H1 (cell line): ENCODE measurements around the gene KCTD16.

Experiments
- BRCA1 ChIP-seq: IDR thresholded peaks from 2 replicates; pipeline ENCODE4 v1.6.1; 2012; ENCODE audit warnings: low read depth, low read length, improper control_type of control experiment
- CEBPB ChIP-seq: IDR thresholded peaks from 2 replicates; pipeline ENCODE4 v1.6.1; 2012; ENCODE audit warnings: low read depth, low read length
- EZH2 ChIP-seq: fragments of 200-600 bp; sonication (generic); IDR thresholded peaks from 2 replicates; pipeline ENCODE4 v1.7.1; 2012; ENCODE audit warnings: low read depth, mild to moderate bottlenecking, moderate library complexity, low read length, inconsistent platforms; ENCODE audit not compliant: severe bottlenecking
- HDAC2 ChIP-seq, 2 experiments: fragments of 300-600 bp in 1 of 2; sonication (generic) in 1 of 2; IDR thresholded peaks; 2 replicates each; pipeline ENCODE4 v1.6.1; 2011 to 2012; ENCODE audit warnings: low read depth in 2 of 2, low read length in 2 of 2, mild to moderate bottlenecking in 2 of 2, moderate library complexity in 2 of 2, borderline replicate concordance in 1 of 2, inconsistent platforms in 1 of 2
- KDM1A ChIP-seq: fragments of 200-600, 300-600 bp; sonication (generic); IDR thresholded peaks from 2 replicates; pipeline ENCODE4 v1.7.1; 2016; ENCODE audit warnings: mild to moderate bottlenecking, low read length, borderline replicate concordance
- KDM4A ChIP-seq: IDR thresholded peaks from one replicate; pipeline ENCODE4 v1.7.1; 2012; ENCODE audit warnings: low read depth, mild to moderate bottlenecking, moderate library complexity, low read length, inconsistent platforms; ENCODE audit not compliant: severe bottlenecking
- POLR2A ChIP-seq, 2 experiments: IDR thresholded peaks; 1 replicate in 1 of 2; 2 replicates in 1 of 2; pipeline ENCODE4 v1.6.1; 2011; ENCODE audit warnings: low read depth in 2 of 2, low read length in 2 of 2, mild to moderate bottlenecking in 2 of 2; ENCODE audit errors: control extremely low read depth in 1 of 2
- POLR2AphosphoS5 ChIP-seq: IDR thresholded peaks from 2 replicates; pipeline ENCODE4 v1.6.1; 2011; ENCODE audit warnings: low read depth, low read length
- RAD21 ChIP-seq, 2 experiments: IDR thresholded peaks in 1 of 2; conservative IDR thresholded peaks in 1 of 2; 2 replicates each; pipeline ENCODE4 v1.6.1; 2011; ENCODE audit warnings: low read depth in 2 of 2, low read length in 2 of 2, improper control_type of control experiment in 1 of 2, inconsistent platforms in 1 of 2, mild to moderate bottlenecking in 1 of 2, moderate library complexity in 1 of 2
- SP4 ChIP-seq: IDR thresholded peaks from 2 replicates; pipeline ENCODE4 v1.6.1; 2012; ENCODE audit warnings: low read length, inconsistent platforms
- SRF ChIP-seq: IDR thresholded peaks from 2 replicates; pipeline ENCODE4 v1.6.1; 2011; ENCODE audit warnings: mild to moderate bottlenecking, low read depth, low read length, moderate library complexity
- ZNF274 ChIP-seq: IDR thresholded peaks from 2 replicates; pipeline ENCODE4 v1.7.0; 2012; ENCODE audit warnings: low read length, borderline replicate concordance; ENCODE audit errors: extremely low read depth
- TF ChIP-seq, protein P1 (sequence below), 3 experiments: IDR thresholded peaks; 1 replicate in 2 of 3; 2 replicates in 1 of 3; pipeline versions ENCODE4 v1.5.1 to v1.6.1; 2011; ENCODE audit warnings: low read length in 3 of 3, mild to moderate bottlenecking in 3 of 3, inconsistent platforms in 2 of 3, low read depth in 1 of 3, moderate library complexity in 1 of 3; ENCODE audit not compliant: insufficient read depth in 1 of 3; ENCODE audit errors: control extremely low read depth in 1 of 3
- TF ChIP-seq, protein P2 (sequence below): IDR thresholded peaks from 2 replicates; pipeline ENCODE4 v1.6.1; 2012; ENCODE audit warnings: inconsistent platforms

DNA sequence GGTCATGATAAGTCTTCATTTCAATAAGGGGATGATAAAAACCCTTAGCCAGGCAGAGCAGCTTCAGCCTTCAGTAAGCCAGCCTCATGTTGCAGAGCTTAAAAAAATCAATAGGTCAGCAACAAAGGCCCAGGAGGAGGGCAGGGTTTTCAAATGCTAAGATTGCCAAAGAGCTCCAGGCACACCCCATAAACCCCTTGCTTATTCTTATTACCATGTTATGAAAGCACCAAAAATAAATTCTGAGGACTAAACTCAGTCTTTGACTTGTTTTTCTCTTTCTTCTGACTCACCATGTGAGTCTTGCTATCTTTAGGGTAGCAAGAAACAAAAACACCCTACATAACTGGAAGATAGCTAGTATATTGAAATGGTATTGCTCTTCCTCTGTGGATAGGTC is 317.1 kb downstream of the KCTD16 start:
- TF ChIP-seq, protein P1, sequence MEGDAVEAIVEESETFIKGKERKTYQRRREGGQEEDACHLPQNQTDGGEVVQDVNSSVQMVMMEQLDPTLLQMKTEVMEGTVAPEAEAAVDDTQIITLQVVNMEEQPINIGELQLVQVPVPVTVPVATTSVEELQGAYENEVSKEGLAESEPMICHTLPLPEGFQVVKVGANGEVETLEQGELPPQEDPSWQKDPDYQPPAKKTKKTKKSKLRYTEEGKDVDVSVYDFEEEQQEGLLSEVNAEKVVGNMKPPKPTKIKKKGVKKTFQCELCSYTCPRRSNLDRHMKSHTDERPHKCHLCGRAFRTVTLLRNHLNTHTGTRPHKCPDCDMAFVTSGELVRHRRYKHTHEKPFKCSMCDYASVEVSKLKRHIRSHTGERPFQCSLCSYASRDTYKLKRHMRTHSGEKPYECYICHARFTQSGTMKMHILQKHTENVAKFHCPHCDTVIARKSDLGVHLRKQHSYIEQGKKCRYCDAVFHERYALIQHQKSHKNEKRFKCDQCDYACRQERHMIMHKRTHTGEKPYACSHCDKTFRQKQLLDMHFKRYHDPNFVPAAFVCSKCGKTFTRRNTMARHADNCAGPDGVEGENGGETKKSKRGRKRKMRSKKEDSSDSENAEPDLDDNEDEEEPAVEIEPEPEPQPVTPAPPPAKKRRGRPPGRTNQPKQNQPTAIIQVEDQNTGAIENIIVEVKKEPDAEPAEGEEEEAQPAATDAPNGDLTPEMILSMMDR (IDR thresholded peaks at IDR 0.05; ENCODE audit: control extremely low read depth in 1 of 3, insufficient read depth in 1 of 3, low read depth in 1 of 3, low read length in 3 of 3): no peak
- TF ChIP-seq EZH2: no peak
- TF ChIP-seq RAD21 (IDR thresholded peaks at IDR 0.05 in 1 of 2, conservative IDR thresholded peaks at IDR 0.05 in 1 of 2; ENCODE audit: low read depth in 2 of 2, low read length in 2 of 2): 0 out of 4 replicates have a peak, but pooled peaks of 1 of the 2 experiments have one; percentile 17
- no peak for TF ChIP-seq POLR2A (IDR thresholded peaks at IDR 0.05; ENCODE audit: control extremely low read depth in 1 of 2, low read depth in 2 of 2, low read length in 2 of 2)
- TF ChIP-seq BRCA1: no peak
- peak; percentile 28; the same call in 1 of the 2 replicates for TF ChIP-seq CEBPB
- TF ChIP-seq HDAC2 (IDR thresholded peaks at IDR 0.05; ENCODE audit: borderline replicate concordance in 1 of 2, low read depth in 2 of 2, low read length in 2 of 2): no peak
- TF ChIP-seq, protein P2, sequence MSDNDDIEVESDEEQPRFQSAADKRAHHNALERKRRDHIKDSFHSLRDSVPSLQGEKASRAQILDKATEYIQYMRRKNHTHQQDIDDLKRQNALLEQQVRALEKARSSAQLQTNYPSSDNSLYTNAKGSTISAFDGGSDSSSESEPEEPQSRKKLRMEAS: 0 out of 2 replicates have a peak, but pooled peaks have one; percentile 14
- no peak for TF ChIP-seq KDM1A
- TF ChIP-seq KDM4A: no peak
- TF ChIP-seq POLR2AphosphoS5: no peak
- no peak for TF ChIP-seq SP4
- no peak for TF ChIP-seq SRF
- TF ChIP-seq ZNF274: no peak
